ACC112 (cell line): Measurements from ENCODE around the gene SYNPR.

Experiments used
- H2AFZ ChIP-seq: fragments of 200-600 bp; sonication (generic); one replicate; pipeline ENCODE4 v1.6.0; 2017; ENCODE audit warnings: antibody characterized with exemption, low read length; ENCODE audit not compliant: unreplicated experiment
- H3K27ac ChIP-seq: fragments of 200-600 bp; sonication (generic); 2 replicates; pipeline ENCODE4 v1.5.1; 2014; ENCODE audit warnings: low read depth, mild to moderate bottlenecking, antibody characterized with exemption, low read length, moderate library complexity
- H3K27me3 ChIP-seq: fragments of 200-600 bp; sonication (generic); 2 replicates; pipeline ENCODE4 v1.6.1; 2014; ENCODE audit warnings: mild to moderate bottlenecking, antibody characterized with exemption, low read length, moderate library complexity, mixed read lengths; ENCODE audit not compliant: insufficient read depth
- H3K36me3 ChIP-seq: fragments of 200-600 bp; sonication (generic); 2 replicates; pipeline ENCODE4 v1.6.1; 2016; ENCODE audit warnings: mild to moderate bottlenecking, antibody characterized with exemption, low read length, moderate library complexity, mixed read lengths; ENCODE audit not compliant: insufficient read depth
- H3K4me1 ChIP-seq: fragments of 200-600 bp; sonication (generic); one replicate; pipeline ENCODE4 v1.6.1; 2016; ENCODE audit warnings: low read length, mixed read lengths; ENCODE audit not compliant: insufficient read depth, unreplicated experiment, control insufficient read depth
- H3K4me3 ChIP-seq: fragments of 200-600 bp; sonication (generic); 2 replicates; pipeline ENCODE4 v1.5.1; 2014; ENCODE audit warnings: mild to moderate bottlenecking, low read depth, low read length
- H3K79me2 ChIP-seq: fragments of 200-600 bp; sonication (generic); one replicate; pipeline ENCODE4 v1.6.0; 2016; ENCODE audit warnings: low read length; ENCODE audit not compliant: control insufficient read depth, unreplicated experiment, insufficient read depth

The SYNPR gene

GRCh38 chr3:63481627-63482026, 203.5 kb downstream of the SYNPR start:
- H3K4me3 ChIP-seq, result no peak overlapping the region
- no peaks in the 10 kb centered on the region for H3K4me1 ChIP-seq
- no peaks in the 10 kb centered on the region for H3K79me2 ChIP-seq
- peaks cover 33% of the 10 kb centered on the region for H3K27me3 ChIP-seq
- H2AFZ ChIP-seq, result no peak overlapping the region
- H3K36me3 ChIP-seq, result no peaks in the 10 kb centered on the region
- no peak overlapping the region for H3K27ac ChIP-seq

GRCh38 chr3:63482341-63482740, 204.2 kb downstream of the SYNPR start:
- Histone ChIP-seq H3K79me2 (no peaks in the 10 kb centered on the region), H3K27ac (no peak overlapping the region), H3K4me1 (no peaks in the 10 kb centered on the region), H3K4me3 (no peak overlapping the region), H3K36me3 (no peaks in the 10 kb centered on the region), H2AFZ (no peak overlapping the region), H3K27me3 (peaks cover 29% of the 10 kb centered on the region)

GRCh38 chr3:63492464-63492863, 214.4 kb downstream of the SYNPR start:
- Histone ChIP-seq H3K79me2 (no peaks in the 10 kb centered on the region), H2AFZ (no peak overlapping the region), H3K4me3 (no peak overlapping the region), H3K4me1 (no peaks in the 10 kb centered on the region), H3K27ac (no peak overlapping the region), H3K27me3 (no peaks in the 10 kb centered on the region), H3K36me3 (no peaks in the 10 kb centered on the region)

- no peak overlapping the region for H3K27ac ChIP-seq
- no peak overlapping the region for H3K4me3 ChIP-seq
- H3K4me1 ChIP-seq, result no peaks in the 10 kb centered on the region
- no peaks in the 10 kb centered on the region for H3K36me3 ChIP-seq
- H2AFZ ChIP-seq, result no peak overlapping the region
- 0 out of 2 replicates have a peak, but pooled peaks cover 4% of the 10 kb centered on the region for H3K27me3 ChIP-seq
- H3K79me2 ChIP-seq, result no peaks in the 10 kb centered on the region
Measured at GRCh38 chr3:63493101-63493500, 215.0 kb downstream of the SYNPR start.

GRCh38 chr3:63494646-63495045, 216.5 kb downstream of the SYNPR start:
- 0 out of 2 replicates have a peak, but pooled peaks cover 7% of the 10 kb centered on the region for H3K27me3 ChIP-seq
- no peak overlapping the region for H2AFZ ChIP-seq
- H3K4me3 ChIP-seq, result no peak overlapping the region
- no peaks in the 10 kb centered on the region for H3K79me2 ChIP-seq
- H3K27ac ChIP-seq, result no peak overlapping the region
- no peaks in the 10 kb centered on the region for H3K36me3 ChIP-seq
- no peaks in the 10 kb centered on the region for H3K4me1 ChIP-seq

- no peaks in the 10 kb centered on the region for H3K4me1 ChIP-seq
- H2AFZ ChIP-seq, result no peak overlapping the region
- no peaks in the 10 kb centered on the region for H3K79me2 ChIP-seq
- H3K4me3 ChIP-seq, result no peak overlapping the region
- 0 out of 2 replicates have a peak, but pooled peaks cover 7% of the 10 kb centered on the region for H3K27me3 ChIP-seq
- H3K27ac ChIP-seq, result no peak overlapping the region
- H3K36me3 ChIP-seq, result no peaks in the 10 kb centered on the region
Measured at GRCh38 chr3:63497641-63498040, 219.5 kb downstream of the SYNPR start.

- no peak overlapping the region for H2AFZ ChIP-seq
- H3K79me2 ChIP-seq, result no peaks in the 10 kb centered on the region
- H3K4me3 ChIP-seq, result no peak overlapping the region
Measured at GRCh38 chr3:63500196-63500595, 222.1 kb downstream of the SYNPR start.

GRCh38 chr3:63508305-63508704, 230.2 kb downstream of the SYNPR start:
- no peak overlapping the region for H3K4me3 ChIP-seq
- no peaks in the 10 kb centered on the region for H3K4me1 ChIP-seq
- H3K79me2 ChIP-seq, result no peaks in the 10 kb centered on the region
- peaks cover 12% of the 10 kb centered on the region; the same call in 1 of the 2 replicates for H3K27me3 ChIP-seq
- H2AFZ ChIP-seq, result no peak overlapping the region
- H3K36me3 ChIP-seq, result no peaks in the 10 kb centered on the region
- H3K27ac ChIP-seq, result no peak overlapping the region

More at GRCh38 chr3:63500196-63500595, 222.1 kb downstream of the SYNPR start:
- Histone ChIP-seq H3K27me3 (0 out of 2 replicates have a peak, but pooled peaks cover 9% of the 10 kb centered on the region), H3K36me3 (no peaks in the 10 kb centered on the region), H3K4me1 (no peaks in the 10 kb centered on the region), H3K27ac (no peak overlapping the region)

GRCh38 chr3:63508771-63509170, 230.7 kb downstream of the SYNPR start:
- Histone ChIP-seq H3K27me3 (peaks cover 15% of the 10 kb centered on the region; the same call in 1 of the 2 replicates), H3K4me3 (no peak overlapping the region), H3K4me1 (no peaks in the 10 kb centered on the region), H2AFZ (no peak overlapping the region), H3K36me3 (no peaks in the 10 kb centered on the region), H3K27ac (no peak overlapping the region), H3K79me2 (no peaks in the 10 kb centered on the region)

- H3K27ac ChIP-seq, result no peak overlapping the region
Measured at GRCh38 chr3:63513791-63514190, 235.7 kb downstream of the SYNPR start.

GRCh38 chr3:63514678-63515077, 236.6 kb downstream of the SYNPR start:
- Histone ChIP-seq H3K27ac (no peak overlapping the region), H3K4me3 (no peak overlapping the region), H2AFZ (no peak overlapping the region)

More at GRCh38 chr3:63513791-63514190, 235.7 kb downstream of the SYNPR start:
- Histone ChIP-seq H3K79me2 (no peaks in the 10 kb centered on the region), H3K4me3 (no peak overlapping the region), H3K36me3 (no peaks in the 10 kb centered on the region), H3K4me1 (no peaks in the 10 kb centered on the region), H3K27me3 (peaks cover 48% of the 10 kb centered on the region), H2AFZ (no peak overlapping the region)

More at GRCh38 chr3:63514678-63515077, 236.6 kb downstream of the SYNPR start:
- Histone ChIP-seq H3K79me2 (no peaks in the 10 kb centered on the region), H3K36me3 (no peaks in the 10 kb centered on the region), H3K4me1 (no peaks in the 10 kb centered on the region), H3K27me3 (peaks cover 48% of the 10 kb centered on the region)
